HG02885 (cell line): ENCODE data around the gene STRN4.

Experiments used
- ATAC-seq: cut with Tn5 transposase; IDR thresholded peaks from one replicate; pipeline ENCODE4 v1.9.1; 2021; ENCODE audit warnings: mild to moderate bottlenecking; ENCODE audit not compliant: unreplicated experiment, poor library complexity

STRN4 gene

DNA sequence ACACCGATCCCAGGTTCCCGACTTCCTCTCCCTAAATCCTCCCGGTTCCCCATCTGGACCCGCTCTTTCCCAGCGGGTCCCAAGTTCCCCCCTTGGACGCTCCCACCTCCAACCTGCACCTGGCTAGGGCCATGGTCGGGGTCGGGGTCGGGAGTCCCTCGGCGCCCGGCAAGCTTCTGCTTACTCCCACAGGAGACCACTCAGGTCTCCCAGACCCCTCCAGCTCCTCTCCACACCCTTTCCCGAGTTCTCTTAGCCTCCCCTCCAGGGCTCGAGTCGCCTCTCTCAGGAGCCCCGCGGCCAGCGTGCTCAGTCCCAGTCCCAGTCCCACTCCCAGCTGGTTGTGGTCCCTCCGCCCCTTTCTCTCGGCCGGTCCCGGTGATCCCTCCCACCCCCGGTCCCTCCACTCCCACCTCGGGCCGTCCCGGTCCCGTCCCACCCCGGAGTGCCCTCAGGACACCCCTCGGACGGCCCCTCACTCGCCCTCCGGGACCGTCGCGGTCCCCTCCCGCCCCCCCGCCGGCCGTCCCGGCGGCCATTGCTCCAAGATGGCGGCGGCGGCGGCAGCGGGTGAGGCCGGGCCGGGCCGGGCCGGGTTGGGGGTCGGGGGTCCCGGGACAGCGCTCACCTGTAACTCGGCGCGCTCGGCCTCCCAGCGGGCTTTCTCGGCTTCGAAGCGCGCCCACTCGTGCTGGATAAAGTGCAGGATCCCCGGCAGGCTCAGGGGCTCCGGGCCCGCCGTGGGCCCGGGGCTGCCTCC, 549 bp downstream of the STRN4 start, which contains the start of gene FKRP:
Gene FKRP, plus strand, starts transcription at position 537 of the 760 bp plus-strand sequence. CDS start 9,394 bp downstream, outside the sequence.
- ATAC-seq = peak; percentile 56

DNA sequence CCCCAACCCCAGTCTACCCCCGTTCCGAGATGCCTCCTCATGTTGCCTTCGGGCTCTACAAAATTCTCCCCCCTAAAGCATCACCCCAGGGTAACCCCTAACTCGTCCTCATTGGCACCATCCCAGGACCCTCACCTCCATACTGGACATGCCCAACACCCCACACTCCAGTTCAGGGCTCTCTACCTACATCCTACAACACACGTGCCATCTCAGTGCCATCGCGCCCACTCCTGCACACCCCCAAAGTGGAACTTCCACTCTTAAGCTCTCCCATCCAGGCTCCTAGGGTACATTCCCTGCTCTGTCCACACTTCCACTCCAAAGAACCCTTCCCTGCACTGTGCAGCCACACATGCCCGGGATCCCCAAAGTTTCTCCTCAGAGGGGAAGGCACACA, 1.2 kb downstream of the STRN4 start:
- no peak for ATAC-seq

DNA sequence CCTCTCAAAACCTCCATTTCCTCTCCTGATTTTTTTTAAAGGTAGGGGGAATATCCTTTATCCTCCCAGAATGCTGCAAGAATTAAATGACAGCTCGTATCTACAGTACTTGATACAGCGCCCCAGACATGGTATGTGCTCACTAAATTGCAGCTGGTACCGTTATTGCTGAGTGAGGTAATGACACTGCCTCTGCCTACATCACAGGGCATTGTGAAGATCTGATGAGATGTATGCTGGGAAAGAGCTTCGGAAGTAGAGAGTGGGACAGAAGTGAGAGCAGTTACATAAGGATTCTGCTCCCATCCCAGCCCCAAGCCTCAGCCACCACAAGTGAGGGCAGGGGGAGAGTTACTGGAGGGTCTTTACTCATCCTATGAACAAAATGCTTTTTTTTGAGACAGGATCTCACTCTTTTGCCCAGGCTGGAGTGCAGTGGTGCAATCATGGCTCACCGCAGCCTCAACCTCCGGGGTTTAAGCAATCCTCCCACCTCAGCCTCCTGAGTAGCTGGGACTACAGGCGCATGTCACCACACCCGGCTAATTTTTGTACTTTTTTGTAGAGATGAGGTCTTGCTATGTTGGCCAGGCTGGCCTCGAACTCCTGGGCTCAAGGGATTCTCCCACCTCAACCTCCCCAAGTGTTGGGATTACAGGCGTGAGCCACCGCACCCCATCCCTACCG, 2.1 kb downstream of the STRN4 start:
- ATAC-seq = no peak

- ATAC-seq = no peak
Observed at GRCh38 chr19:46742926-46743480, 3.2 kb downstream of the STRN4 start.

GRCh38 chr19:46741447-46741846, 4.8 kb downstream of the STRN4 start:
- ATAC-seq = no peak

GRCh38 chr19:46739290-46739771, 6.9 kb downstream of the STRN4 start:
- ATAC-seq = no peak

DNA sequence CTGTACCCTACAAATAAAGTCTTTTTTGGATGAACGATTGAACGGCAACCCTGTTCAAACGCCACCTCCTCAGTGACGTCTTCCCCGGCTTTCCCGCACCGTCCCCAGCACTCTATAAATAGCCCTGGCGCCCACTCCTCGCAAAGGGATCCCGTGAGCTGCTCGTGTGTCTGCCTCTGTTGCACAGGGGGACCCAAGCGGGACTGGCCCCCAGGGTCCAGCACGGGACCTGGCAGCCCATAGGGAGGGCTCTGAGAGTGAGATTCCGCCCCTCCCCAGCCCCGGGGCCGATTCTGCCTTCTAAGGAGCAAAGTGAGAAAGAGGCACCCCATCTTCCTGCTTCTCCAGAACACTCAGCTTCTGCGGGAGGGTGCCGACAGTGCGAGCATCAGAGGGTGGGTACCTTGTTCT, 8.5 kb downstream of the STRN4 start:
- ATAC-seq = no peak

DNA sequence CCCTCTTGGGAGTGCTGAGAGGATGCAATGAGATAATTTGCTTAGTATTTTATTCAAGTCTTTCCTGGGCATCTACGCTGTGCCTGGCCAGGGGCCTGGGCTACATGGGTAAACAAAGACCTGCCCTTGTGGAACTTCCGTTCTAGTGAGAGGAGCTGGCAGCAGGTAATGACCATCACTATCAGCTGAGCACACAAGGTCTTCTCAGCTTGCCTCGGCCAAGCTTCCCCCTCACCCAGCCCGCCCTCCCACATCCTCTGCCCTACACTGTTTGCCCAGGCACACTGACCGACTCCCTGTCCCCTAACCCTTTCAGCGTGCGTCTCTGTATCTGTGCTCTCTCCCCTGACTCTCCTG, 9.0 kb downstream of the STRN4 start:
- no peak for ATAC-seq

- no peak for ATAC-seq
Observed at GRCh38 chr19:46736531-46737297, 9.5 kb downstream of the STRN4 start.

DNA sequence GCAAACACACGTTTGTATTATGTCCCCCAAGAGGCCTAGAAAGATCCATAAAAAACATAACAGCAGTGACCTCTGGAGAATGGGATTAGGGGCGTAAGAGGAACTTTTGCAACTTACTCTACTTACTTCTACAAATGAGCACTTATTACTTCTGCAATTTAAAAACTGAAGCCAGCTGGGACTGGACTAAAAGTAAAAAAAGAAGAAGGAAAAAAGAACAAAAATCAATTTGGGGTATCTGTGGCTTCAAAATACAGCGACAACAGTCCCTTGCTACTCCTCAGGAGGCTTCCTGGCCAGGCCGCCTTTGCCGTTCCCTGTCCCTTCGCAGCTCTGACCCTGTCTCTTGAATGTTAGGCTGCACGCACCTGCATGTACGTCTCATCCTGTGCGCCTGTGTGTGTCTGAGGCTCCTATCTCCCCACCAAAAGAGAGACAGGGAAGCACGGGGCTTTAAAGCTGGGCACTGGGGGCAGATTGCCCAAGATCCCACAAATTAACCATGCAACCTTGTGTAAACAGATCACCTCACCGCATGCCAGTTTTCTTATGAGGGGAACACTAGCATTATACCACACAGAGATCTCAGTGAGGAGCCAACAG, 12.5 kb downstream of the STRN4 start:
- no peak for ATAC-seq

DNA sequence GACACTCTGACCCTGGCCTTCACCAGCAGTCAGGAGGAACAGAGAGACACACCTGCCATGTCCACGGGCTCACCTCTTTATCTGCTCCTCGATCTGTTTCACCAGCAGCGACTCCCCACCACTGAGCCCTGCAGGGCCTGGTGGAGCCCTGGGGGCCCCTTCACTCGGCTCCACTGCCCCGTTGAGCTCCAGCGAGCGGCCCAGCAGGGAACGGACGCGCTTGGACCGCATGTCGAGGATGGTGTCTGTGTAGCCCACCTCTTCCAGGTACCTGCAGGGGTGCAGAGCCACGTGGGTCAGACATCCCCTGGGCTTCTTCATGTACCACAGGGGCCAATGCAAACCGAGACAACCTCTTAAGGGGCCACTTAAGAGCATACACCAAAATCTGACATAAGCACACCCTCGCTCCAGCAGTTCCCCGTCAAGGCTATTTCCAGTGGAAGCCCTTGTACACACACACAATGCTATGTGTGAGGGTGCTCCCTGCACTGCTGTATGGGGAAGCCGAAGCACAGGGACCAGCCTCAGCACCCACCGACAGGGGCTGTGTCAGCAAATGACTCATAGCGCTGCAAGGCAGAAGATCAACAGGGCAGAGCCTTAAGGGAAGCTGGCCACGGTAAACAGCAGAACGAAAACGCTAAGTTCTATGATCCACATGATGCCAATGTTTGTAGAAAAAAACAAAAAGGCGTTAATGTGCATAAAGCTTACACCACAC, 13.1 kb downstream of the STRN4 start:
- ATAC-seq = no peak

GRCh38 chr19:46732172-46732938, 13.9 kb downstream of the STRN4 start:
- ATAC-seq = no peak

- no peak for ATAC-seq
Observed at GRCh38 chr19:46731584-46731983, 14.7 kb downstream of the STRN4 start.

GRCh38 chr19:46731007-46731501, 15.2 kb downstream of the STRN4 start:
- no peak for ATAC-seq

DNA sequence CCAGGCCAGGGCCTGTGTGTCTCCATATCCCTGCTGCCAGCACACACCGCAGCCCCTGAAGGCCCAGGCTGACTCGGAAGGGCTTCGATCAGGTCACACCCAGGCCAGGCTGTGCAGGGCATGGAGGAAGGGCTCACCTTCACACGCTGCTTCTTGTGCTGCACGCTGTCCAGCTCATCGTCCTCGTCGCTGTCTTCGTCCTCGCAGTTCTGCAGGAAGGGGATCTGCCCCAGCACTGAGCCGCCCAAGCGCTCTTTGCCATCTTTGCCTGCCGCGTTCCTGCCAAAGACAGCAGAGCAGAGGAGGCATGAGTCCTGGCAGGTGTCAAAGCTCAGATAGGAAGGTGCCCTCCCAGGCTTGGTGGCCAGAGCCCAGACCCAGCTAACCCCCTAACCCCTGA, 15.7 kb downstream of the STRN4 start:
- ATAC-seq = no peak

- no peak for ATAC-seq
Observed at GRCh38 chr19:46730187-46730586, 16.1 kb downstream of the STRN4 start.

DNA sequence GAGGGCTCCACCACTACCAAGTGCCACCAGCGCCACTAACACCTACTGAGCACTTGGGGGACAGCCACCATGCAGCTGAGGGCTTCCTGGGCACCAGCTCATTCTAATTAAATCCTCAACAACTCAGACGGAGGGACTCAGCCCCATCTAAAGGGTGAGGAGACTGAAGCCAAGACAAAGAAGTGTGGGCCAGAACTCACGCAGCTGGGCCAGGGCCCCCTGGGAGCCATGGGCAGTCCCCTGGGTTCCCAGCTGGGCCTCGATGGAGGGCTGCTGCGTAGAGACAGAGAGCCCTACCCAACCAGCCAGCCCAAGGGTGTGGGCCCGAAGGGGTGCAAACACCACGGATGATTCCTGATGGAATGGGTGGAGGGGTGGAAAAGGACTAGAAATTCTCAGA, 16.6 kb downstream of the STRN4 start:
- ATAC-seq = no peak

DNA sequence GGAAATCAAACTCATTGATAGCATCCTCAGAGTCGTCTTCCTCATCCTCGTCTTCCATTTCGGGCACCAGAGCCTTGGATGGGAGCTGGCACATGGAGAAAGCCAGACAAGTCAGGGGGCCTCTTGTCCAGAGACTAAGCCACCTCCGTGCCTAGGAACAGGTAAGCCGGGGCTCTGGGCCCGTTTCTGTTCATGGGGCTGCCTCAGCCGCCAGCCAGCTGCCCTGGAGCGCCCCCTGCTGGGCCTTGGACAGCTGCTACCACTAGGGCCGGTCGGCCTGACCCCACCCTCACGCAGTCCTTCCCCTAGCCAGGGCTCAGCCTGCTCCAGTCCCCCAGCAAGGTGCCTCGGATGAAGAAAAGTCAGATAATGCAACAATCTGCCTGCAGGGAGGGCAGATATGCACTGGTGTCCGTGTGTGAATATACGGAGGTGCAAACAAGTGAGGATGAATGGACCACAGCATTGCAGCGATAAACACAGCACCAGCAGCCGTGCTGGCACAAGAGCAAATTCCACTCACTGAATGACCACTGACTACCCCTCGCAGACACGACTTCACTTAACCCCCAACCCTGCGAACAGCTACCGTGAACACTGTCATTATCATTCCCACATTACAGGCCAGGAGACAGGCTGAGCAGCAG, 17.4 kb downstream of the STRN4 start:
- ATAC-seq = no peak
